GM18867 (cell line): Measurements from ENCODE around the gene DOCK2.

Experiments used
- ATAC-seq: cut with Tn5 transposase; IDR thresholded peaks from one replicate; pipeline ENCODE4 v1.9.1; 2021; ENCODE audit warnings: mild to moderate bottlenecking, moderate library complexity; ENCODE audit not compliant: unreplicated experiment

DOCK2 gene

GRCh38 chr5:169889572-169889971 lies 252.5 kb downstream of the DOCK2 start:
- ATAC-seq, result no peak

GRCh38 chr5:169893010-169893409 lies 255.9 kb downstream of the DOCK2 start:
- ATAC-seq, result no peak

GRCh38 chr5:169893571-169893970 lies 256.5 kb downstream of the DOCK2 start:
- ATAC-seq, result no peak

GRCh38 chr5:169895926-169896325 lies 258.9 kb downstream of the DOCK2 start:
- no peak for ATAC-seq

- ATAC-seq, result no peak
Measured at GRCh38 chr5:169897481-169897880, 260.4 kb downstream of the DOCK2 start.

- no peak for ATAC-seq
Measured at GRCh38 chr5:169901896-169902295, 264.8 kb downstream of the DOCK2 start.

- ATAC-seq, result no peak
Measured at GRCh38 chr5:169904059-169904458, 267.0 kb downstream of the DOCK2 start.

GRCh38 chr5:169904508-169904907 lies 267.4 kb downstream of the DOCK2 start:
- ATAC-seq, result no peak

GRCh38 chr5:169905017-169905416 lies 267.9 kb downstream of the DOCK2 start:
- no peak for ATAC-seq

GRCh38 chr5:169906745-169907649 lies 269.9 kb downstream of the DOCK2 start:
- no peak for ATAC-seq

- ATAC-seq, result no peak
Measured at GRCh38 chr5:169908864-169909263, 271.8 kb downstream of the DOCK2 start.

- no peak for ATAC-seq
Measured at GRCh38 chr5:169909945-169910344, 272.9 kb downstream of the DOCK2 start.

- no peak for ATAC-seq
Measured at GRCh38 chr5:169910393-169910792, 273.3 kb downstream of the DOCK2 start.

- ATAC-seq, result no peak
Measured at GRCh38 chr5:169911448-169912212, 274.6 kb downstream of the DOCK2 start.

- ATAC-seq, result no peak
Measured at GRCh38 chr5:169913479-169913878, 276.4 kb downstream of the DOCK2 start.

GRCh38 chr5:169914766-169915165 lies 277.7 kb downstream of the DOCK2 start:
- ATAC-seq, result no peak

- no peak for ATAC-seq
Measured at GRCh38 chr5:169917500-169917899, 280.4 kb downstream of the DOCK2 start.

GRCh38 chr5:169918228-169918627 lies 281.2 kb downstream of the DOCK2 start:
- no peak for ATAC-seq

GRCh38 chr5:169920474-169920873 lies 283.4 kb downstream of the DOCK2 start:
- no peak for ATAC-seq

- no peak for ATAC-seq
Measured at GRCh38 chr5:169921384-169921783, 284.3 kb downstream of the DOCK2 start.

- no peak for ATAC-seq
Measured at GRCh38 chr5:169921949-169922348, 284.9 kb downstream of the DOCK2 start.

- no peak for ATAC-seq
Measured at GRCh38 chr5:169922474-169922873, 285.4 kb downstream of the DOCK2 start.
